HG03097 (cell line): Measurements from ENCODE around the gene STAM.
"Not testable (repeated sequence)": the region's sequence is repeated elsewhere in the genome, so short reads cannot be mapped to it uniquely, and the experiment has no call there.

Experiments
- ATAC-seq: cut with Tn5 transposase; IDR thresholded peaks from one replicate; pipeline ENCODE4 v1.9.1; 2021; ENCODE audit not compliant: unreplicated experiment, low FRiP score

Gene STAM

GRCh38 chr10:17643755-17644484 lies at the start of gene STAM:
TSS of gene STAM (plus strand) at chr10:17644151. CDS start at chr10:17644340, 189 bp downstream.
- ATAC-seq: peak; percentile 81

- no peak for ATAC-seq
These were observed 46.6 kb upstream of the STAM start for GRCh38 chr10:17597386-17597785.

GRCh38 chr10:17599089-17599488 lies 44.9 kb upstream of the STAM start:
- no peak for ATAC-seq

- ATAC-seq: no peak
These were observed 38.0 kb upstream of the STAM start for GRCh38 chr10:17605936-17606335.

GRCh38 chr10:17606547-17607040 lies 37.4 kb upstream of the STAM start:
- no peak for ATAC-seq

- no peak for ATAC-seq
These were observed 36.9 kb upstream of the STAM start for GRCh38 chr10:17607060-17607459.

- ATAC-seq: peak; percentile 82
These were observed 36.2 kb upstream of the STAM start for GRCh38 chr10:17607603-17608332.

GRCh38 chr10:17609523-17610079 lies 34.4 kb upstream of the STAM start:
- ATAC-seq: no peak

- ATAC-seq: peak; percentile 46
These were observed 27.4 kb upstream of the STAM start for GRCh38 chr10:17616403-17617030.

- ATAC-seq: peak; percentile 74
These were observed 26.7 kb upstream of the STAM start, which contains the start of gene HACD1 for GRCh38 chr10:17617031-17617911. TSS of gene HACD1 (minus strand) at chr10:17617374. CDS start at chr10:17617339, 35 bp downstream.

GRCh38 chr10:17622061-17622460 lies 21.9 kb upstream of the STAM start:
- no peak for ATAC-seq

- ATAC-seq: no peak
These were observed 19.0 kb upstream of the STAM start for GRCh38 chr10:17624996-17625395.

- no peak for ATAC-seq
These were observed 17.3 kb upstream of the STAM start for GRCh38 chr10:17626656-17627055.

- ATAC-seq: not testable (repeated sequence)
These were observed 11.4 kb upstream of the STAM start for GRCh38 chr10:17632590-17632989.

- no peak for ATAC-seq
These were observed 10.6 kb upstream of the STAM start for GRCh38 chr10:17633353-17633752.

- no peak for ATAC-seq
These were observed 6.1 kb upstream of the STAM start for GRCh38 chr10:17637869-17638268.

GRCh38 chr10:17640331-17640816 lies 3.6 kb upstream of the STAM start:
- ATAC-seq: no peak

- peak; percentile 11 for ATAC-seq
These were observed 604 bp upstream of the STAM start for GRCh38 chr10:17643339-17643754.

- ATAC-seq: peak; percentile 5
These were observed 563 bp downstream of the STAM start for GRCh38 chr10:17644485-17644943.
